DOHH2 (cell line): ENCODE measurements around the gene GOLGA8B.
"Not testable (repeated sequence)": the region's sequence is repeated elsewhere in the genome, so short reads cannot be mapped to it uniquely, and the experiment has no call there.

ENCODE experiments used
- CTCF ChIP-seq: fragments of 200-600 bp; sonication (generic); IDR thresholded peaks from one replicate; pipeline ENCODE4 v1.5.1; 2014; ENCODE audit warnings: antibody characterized with exemption, mild to moderate bottlenecking, low read depth, low read length; ENCODE audit not compliant: poor library complexity, severe bottlenecking
- EZH2phosphoT487 ChIP-seq: fragments of 200-600 bp; sonication (generic); IDR thresholded peaks from 2 replicates; pipeline ENCODE4 v1.6.1; 2017; ENCODE audit warnings: borderline replicate concordance, mild to moderate bottlenecking, antibody characterized with exemption, low read length, moderate library complexity, mixed read lengths

- TF ChIP-seq CTCF, EZH2phosphoT487: not testable (repeated sequence)
Measured at GRCh38 chr15:34564711-34565110, 18.7 kb downstream of the GOLGA8B start.
